Neural progenitor cell (in vitro differentiated cells): Measurements from ENCODE around the gene SLC16A5. TPM values are rescaled to one million over a fixed set of nuclear protein-coding genes. Genes with fewer than 3 reads are reported as not detected.

Experiments
- DNase-seq: peaks from one replicate; pipeline ENCODE4 v3.0.0-alpha.2; 2016; ENCODE audit warnings: low spot score
- H2AFZ ChIP-seq: fragments of 200-600 bp; sonication (generic); replicated peaks from 2 replicates; pipeline ENCODE4 v1.6.1; 2016; ENCODE audit warnings: antibody characterized with exemption
- H3F3A ChIP-seq: fragments of 200-600 bp; sonication (generic); 2 replicates; pipeline ENCODE4 v1.6.1; 2016; ENCODE audit warnings: antibody characterized with exemption, low read depth
- H3K27ac ChIP-seq: fragments of 200-600 bp; sonication (generic); 2 replicates; pipeline ENCODE4 v1.5.1; 2016; ENCODE audit warnings: mild to moderate bottlenecking
- H3K27me3 ChIP-seq: fragments of 200-600 bp; sonication (generic); 2 replicates; pipeline ENCODE4 v1.6.1; 2016; ENCODE audit warnings: mild to moderate bottlenecking, moderate library complexity
- H3K36me3 ChIP-seq: fragments of 200-600 bp; sonication (generic); 2 replicates; pipeline ENCODE4 v1.5.1; 2016
- H3K4me1 ChIP-seq: fragments of 200-600 bp; sonication (generic); 2 replicates; pipeline ENCODE4 v1.6.1; 2016; ENCODE audit warnings: mixed run types
- H3K4me2 ChIP-seq: fragments of 200-600 bp; sonication (generic); 2 replicates; pipeline ENCODE4 v1.6.1; 2016
- H3K4me3 ChIP-seq: fragments of 200-600 bp; sonication (generic); 2 replicates; pipeline ENCODE4 v1.5.1; 2016
- H3K79me2 ChIP-seq: fragments of 200-600 bp; sonication (generic); 2 replicates; pipeline ENCODE4 v1.6.1; 2016; ENCODE audit warnings: low read depth
- H3K9ac ChIP-seq: fragments of 200-600 bp; sonication (generic); 2 replicates; pipeline ENCODE4 v1.6.1; 2016
- H3K9me3 ChIP-seq: fragments of 200-600 bp; sonication (generic); 2 replicates; pipeline ENCODE4 v1.5.1; 2016; ENCODE audit warnings: low read depth
- H4K20me1 ChIP-seq: fragments of 200-600 bp; sonication (generic); 2 replicates; pipeline ENCODE4 v1.6.1; 2016; ENCODE audit warnings: low read depth
- H3K27ac Mint-ChIP-seq: 3 replicates; pipeline ENCODE4 v1.8.0; 2021; ENCODE audit warnings: mixed read lengths
- H3K27me3 Mint-ChIP-seq: 2 replicates; pipeline ENCODE4 v1.8.0; 2022; ENCODE audit warnings: low read depth, mild to moderate bottlenecking, inconsistent platforms, moderate library complexity, mixed read lengths; ENCODE audit not compliant: insufficient read depth
- H3K36me3 Mint-ChIP-seq: 3 replicates; pipeline ENCODE4 v1.8.0; 2021; ENCODE audit warnings: mixed read lengths
- H3K4me1 Mint-ChIP-seq: 3 replicates; pipeline ENCODE4 v1.8.0; 2021; ENCODE audit warnings: mixed read lengths
- H3K4me3 Mint-ChIP-seq: 3 replicates; pipeline ENCODE4 v1.8.0; 2021; ENCODE audit warnings: mild to moderate bottlenecking, moderate library complexity, mixed read lengths
- H3K9me3 Mint-ChIP-seq: 3 replicates; pipeline ENCODE4 v1.8.0; 2020; ENCODE audit warnings: mixed read lengths
- EZH2 ChIP-seq: fragments of 200-600 bp; sonication (generic); IDR thresholded peaks from 2 replicates; pipeline ENCODE4 v1.6.1; 2017; ENCODE audit warnings: antibody characterized with exemption, mild to moderate bottlenecking, moderate library complexity
- EZH2phosphoT487 ChIP-seq: fragments of 200-600 bp; sonication (generic); IDR thresholded peaks from 2 replicates; pipeline ENCODE4 v1.6.1; 2017; ENCODE audit warnings: antibody characterized with exemption
- total RNA-seq: library from RNA; depleted of rRNA; stranded (reverse); fragments of >200 nt; gene quantifications from 2 replicates; pipeline ENCODE4 v1.2.3, GENCODE V29; 2015; ENCODE audit warnings: low replicate concordance
- TF ChIP-seq, protein P1 (sequence below): fragments of 200-600 bp; sonication (generic); IDR thresholded peaks from 2 replicates; pipeline ENCODE4 v1.5.1; 2017; ENCODE audit warnings: antibody characterized with exemption, mild to moderate bottlenecking

The SLC16A5 gene
- total RNA-seq, 1 donor from 2014 or later: 3.4 TPM

DNA sequence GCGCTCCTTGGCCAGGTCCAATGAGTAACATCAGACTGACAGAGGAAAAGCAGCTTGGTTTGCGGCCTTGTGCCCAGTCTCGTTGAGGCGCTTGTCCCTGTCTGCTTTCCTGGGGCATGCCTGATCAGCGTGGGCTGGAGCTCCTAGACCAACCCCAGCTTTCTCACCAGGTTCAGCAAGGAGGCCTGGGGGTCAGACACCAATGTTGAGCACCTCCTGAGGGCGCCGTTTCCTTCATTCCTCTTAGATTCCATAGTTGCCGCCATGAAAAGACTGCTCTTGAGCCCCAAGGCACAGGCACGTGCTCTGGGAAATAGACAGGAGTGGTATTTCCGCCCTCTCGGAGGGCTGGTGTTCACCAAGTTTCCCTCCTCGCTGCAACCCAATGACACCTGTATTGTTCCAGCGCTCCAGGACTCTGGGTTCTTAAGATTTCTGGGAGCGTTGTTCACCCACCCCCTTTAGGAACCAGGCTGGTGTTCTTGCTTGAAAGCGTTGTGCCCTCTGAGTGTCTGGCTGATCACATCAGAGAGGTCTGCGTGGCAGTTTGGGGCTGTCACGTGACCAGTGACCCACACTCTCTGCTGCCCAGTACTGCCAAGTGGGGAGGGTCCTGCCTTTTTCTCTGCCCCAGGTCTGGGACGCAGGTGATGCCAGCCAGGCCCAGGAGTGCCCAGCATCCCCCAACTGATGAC, 22.7 kb upstream of the SLC16A5 start:
- H3K79me2 ChIP-seq: no peaks in the 10 kb centered on the region
- no peaks in the 10 kb centered on the region for H3K9me3 Mint-ChIP-seq
- H3K9me3 ChIP-seq: no peaks in the 10 kb centered on the region
- H3F3A ChIP-seq: no peaks in the 10 kb centered on the region
- no peak overlapping the region for H3K4me3 ChIP-seq
- H3K27me3 ChIP-seq: no peaks in the 10 kb centered on the region
- no peak overlapping the region for H3K27ac ChIP-seq
- DNase-seq: peak; percentile 30
- H3K4me1 Mint-ChIP-seq: no peaks in the 10 kb centered on the region
- peaks cover 24% of the 10 kb centered on the region for H3K36me3 Mint-ChIP-seq
- no peaks in the 10 kb centered on the region for H4K20me1 ChIP-seq
- TF ChIP-seq, protein P1, sequence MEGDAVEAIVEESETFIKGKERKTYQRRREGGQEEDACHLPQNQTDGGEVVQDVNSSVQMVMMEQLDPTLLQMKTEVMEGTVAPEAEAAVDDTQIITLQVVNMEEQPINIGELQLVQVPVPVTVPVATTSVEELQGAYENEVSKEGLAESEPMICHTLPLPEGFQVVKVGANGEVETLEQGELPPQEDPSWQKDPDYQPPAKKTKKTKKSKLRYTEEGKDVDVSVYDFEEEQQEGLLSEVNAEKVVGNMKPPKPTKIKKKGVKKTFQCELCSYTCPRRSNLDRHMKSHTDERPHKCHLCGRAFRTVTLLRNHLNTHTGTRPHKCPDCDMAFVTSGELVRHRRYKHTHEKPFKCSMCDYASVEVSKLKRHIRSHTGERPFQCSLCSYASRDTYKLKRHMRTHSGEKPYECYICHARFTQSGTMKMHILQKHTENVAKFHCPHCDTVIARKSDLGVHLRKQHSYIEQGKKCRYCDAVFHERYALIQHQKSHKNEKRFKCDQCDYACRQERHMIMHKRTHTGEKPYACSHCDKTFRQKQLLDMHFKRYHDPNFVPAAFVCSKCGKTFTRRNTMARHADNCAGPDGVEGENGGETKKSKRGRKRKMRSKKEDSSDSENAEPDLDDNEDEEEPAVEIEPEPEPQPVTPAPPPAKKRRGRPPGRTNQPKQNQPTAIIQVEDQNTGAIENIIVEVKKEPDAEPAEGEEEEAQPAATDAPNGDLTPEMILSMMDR: peak; percentile 24
- no peak for TF ChIP-seq EZH2phosphoT487
- H2AFZ ChIP-seq: no peak overlapping the region
- no peak overlapping the region for H3K4me3 Mint-ChIP-seq
- H3K4me1 ChIP-seq: no peaks in the 10 kb centered on the region
- no peak overlapping the region for H3K27ac Mint-ChIP-seq
- no peak overlapping the region for H3K9ac ChIP-seq
- H3K4me2 ChIP-seq: no peak overlapping the region
- H3K36me3 ChIP-seq: no peaks in the 10 kb centered on the region
- H3K27me3 Mint-ChIP-seq: peaks cover 8% of the 10 kb centered on the region

GRCh38 chr17:75065562-75066151, 22.1 kb upstream of the SLC16A5 start:
- H3K79me2 ChIP-seq: no peaks in the 10 kb centered on the region
- H3K4me3 ChIP-seq: no peak overlapping the region
- Mint-ChIP-seq H3K36me3 (peaks cover 24% of the 10 kb centered on the region), H3K9me3 (no peaks in the 10 kb centered on the region), H3K4me1 (no peaks in the 10 kb centered on the region), H3K27ac (peak overlapping the region; percentile 33), H3K4me3 (no peak overlapping the region), H3K27me3 (peaks cover 8% of the 10 kb centered on the region)
- H3K9ac ChIP-seq: no peak overlapping the region
- DNase-seq: no peak
- no peaks in the 10 kb centered on the region for H4K20me1 ChIP-seq
- H3K4me1 ChIP-seq: no peaks in the 10 kb centered on the region
- no peak overlapping the region for H3K27ac ChIP-seq
- no peaks in the 10 kb centered on the region for H3K36me3 ChIP-seq
- TF ChIP-seq EZH2: no peak
- TF ChIP-seq, protein P1: no peak
- TF ChIP-seq EZH2phosphoT487: no peak
- H3K4me2 ChIP-seq: no peak overlapping the region
- no peaks in the 10 kb centered on the region for H3F3A ChIP-seq
- no peaks in the 10 kb centered on the region for H3K9me3 ChIP-seq
- H2AFZ ChIP-seq: no peak overlapping the region
- no peaks in the 10 kb centered on the region for H3K27me3 ChIP-seq

GRCh38 chr17:75067856-75068255, 19.9 kb upstream of the SLC16A5 start:
- H2AFZ ChIP-seq: no peak overlapping the region
- H3K27ac ChIP-seq: no peak overlapping the region
- DNase-seq: no peak
- no peak overlapping the region for H3K4me2 ChIP-seq
- H3K9me3 ChIP-seq: no peaks in the 10 kb centered on the region
- no peaks in the 10 kb centered on the region for H4K20me1 ChIP-seq
- no peaks in the 10 kb centered on the region for H3F3A ChIP-seq
- no peak overlapping the region for H3K27ac Mint-ChIP-seq
- no peak overlapping the region for H3K4me3 ChIP-seq
- peaks cover 7% of the 10 kb centered on the region for H3K27me3 Mint-ChIP-seq
- H3K27me3 ChIP-seq: no peaks in the 10 kb centered on the region
- H3K4me1 Mint-ChIP-seq: no peaks in the 10 kb centered on the region
- no peaks in the 10 kb centered on the region for H3K79me2 ChIP-seq
- H3K9me3 Mint-ChIP-seq: no peaks in the 10 kb centered on the region
- no peak overlapping the region for H3K9ac ChIP-seq
- H3K4me1 ChIP-seq: no peaks in the 10 kb centered on the region
- H3K36me3 Mint-ChIP-seq: peaks cover 13% of the 10 kb centered on the region
- no peak overlapping the region for H3K4me3 Mint-ChIP-seq
- no peak for TF ChIP-seq EZH2phosphoT487
- TF ChIP-seq EZH2: no peak
- TF ChIP-seq, protein P1: no peak
- no peaks in the 10 kb centered on the region for H3K36me3 ChIP-seq
